HEK293 (cell line): Measurements from ENCODE around the gene GCC1.

ENCODE experiments used
- ATF2 ChIP-seq: fragments of 450-650 bp; formaldehyde crosslinking; IDR thresholded peaks from 2 replicates; pipeline ENCODE4 v1.5.1; 2016; ENCODE audit warnings: missing biosample characterization, missing genetic modification characterization, low read depth
- CTCF ChIP-seq: fragments of 450-650 bp; formaldehyde crosslinking; IDR thresholded peaks from 2 replicates; pipeline ENCODE4 v1.5.1; 2016; ENCODE audit warnings: missing biosample characterization, missing genetic modification characterization
- HOXA7 ChIP-seq: sonication (generic); formaldehyde crosslinking; IDR thresholded peaks from 2 replicates; pipeline ENCODE4 v1.8.1; 2022; ENCODE audit warnings: missing genetic modification reagents, borderline replicate concordance
- ZNF114 ChIP-seq: fragments of 450-650 bp; formaldehyde crosslinking; IDR thresholded peaks from 2 replicates; pipeline ENCODE4 v1.5.0; 2017; ENCODE audit warnings: missing biosample characterization, missing genetic modification characterization
- ZNF18 ChIP-seq: fragments of 450-650 bp; formaldehyde crosslinking; IDR thresholded peaks from 2 replicates; pipeline ENCODE4 v1.5.1; 2016; ENCODE audit warnings: missing biosample characterization, missing genetic modification characterization
- ZNF214 ChIP-seq: fragments of 450-650 bp; formaldehyde crosslinking; IDR thresholded peaks from 2 replicates; pipeline ENCODE4 v1.5.1; 2017; ENCODE audit warnings: missing biosample characterization, mild to moderate bottlenecking, missing genetic modification characterization, borderline replicate concordance
- ZNF558 ChIP-seq: fragments of 450-650 bp; formaldehyde crosslinking; IDR thresholded peaks from 2 replicates; pipeline ENCODE4 v1.5.1; 2016; ENCODE audit warnings: missing biosample characterization, missing genetic modification characterization
- ZNF639 ChIP-seq: fragments of 450-650 bp; formaldehyde crosslinking; IDR thresholded peaks from 2 replicates; pipeline ENCODE4 v1.5.1; 2016; ENCODE audit warnings: missing biosample characterization, missing genetic modification characterization

DNA sequence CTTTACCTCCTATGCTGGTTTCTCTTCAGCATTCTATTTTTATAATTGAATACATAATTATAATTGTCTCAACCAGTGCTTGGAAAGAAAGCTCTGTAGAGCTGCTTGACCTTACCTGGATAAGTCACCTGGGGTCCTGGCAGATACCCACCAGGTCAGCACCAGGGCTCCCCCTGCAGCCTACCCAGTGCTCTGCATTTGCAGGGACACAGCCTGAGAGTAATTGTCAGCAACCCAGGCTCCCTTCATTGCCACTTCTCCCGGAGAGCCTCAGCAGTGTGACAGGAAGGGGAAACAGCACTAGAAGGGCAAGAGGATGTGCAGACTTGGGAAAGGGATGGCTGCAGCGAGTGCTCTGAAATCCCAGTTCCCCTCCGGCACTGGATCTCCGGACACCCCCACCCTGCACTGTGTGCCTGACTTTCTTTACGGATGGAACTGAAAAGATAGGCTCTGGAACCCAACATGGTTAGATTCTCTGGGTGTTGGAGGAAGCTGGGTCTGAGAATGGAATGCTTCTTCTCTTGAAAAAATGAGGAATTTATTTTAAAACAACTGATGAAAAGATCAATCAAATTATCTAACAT is 44.0 kb upstream of the GCC1 start:
- TF ChIP-seq CTCF (tag by site-specific recombination) (no peak; the same call in 1 of the 2 replicates), ZNF558 (tag by site-specific recombination) (no peak), ZNF639 (tag by site-specific recombination) (no peak), ZNF18 (tag by site-specific recombination) (no peak), ZNF214 (no peak), HOXA7 (CRISPR knock-in tag) (no peak), ZNF114 (tag by site-specific recombination) (no peak), ATF2 (tag by site-specific recombination) (no peak)
